HEK293T (cell line): ENCODE results near the gene ACSF3.

Source experiments
- CTCF ChIA-PET: fragments of 350-600 bp; formaldehyde crosslinking; extraction: SDS; loops from one replicate; lab custom pipeline; 2021; ENCODE audit warnings: antibody characterized with exemption, inconsistent platforms; lab: Yijun Ruan, JAX
- POLR2A ChIA-PET: fragments of 350-600 bp; formaldehyde crosslinking; extraction: SDS; loops from one replicate; lab custom pipeline; 2020; ENCODE audit warnings: antibody characterized with exemption, inconsistent platforms; lab: Yijun Ruan, JAX
- DNase-seq: peaks from one replicate; pipeline ENCODE4 v3.0.0; 2012; ENCODE audit warnings: mixed read lengths; ENCODE audit errors: extremely low spot score
- ARNT ChIP-seq: fragments of 450-650 bp; IDR thresholded peaks from 2 replicates; pipeline ENCODE4 v1.6.1; 2017; ENCODE audit warnings: mild to moderate bottlenecking
- BHLHE40 ChIP-seq: fragments of 450-650 bp; IDR thresholded peaks from 2 replicates; pipeline ENCODE4 v1.6.1; 2016; ENCODE audit warnings: mild to moderate bottlenecking, moderate library complexity, borderline replicate concordance
- CTBP1 ChIP-seq: fragments of 450-650 bp; IDR thresholded peaks from 2 replicates; pipeline ENCODE4 v1.6.1; 2016; ENCODE audit warnings: borderline replicate concordance
- ELF4 ChIP-seq: fragments of 450-650 bp; IDR thresholded peaks from 2 replicates; pipeline ENCODE4 v1.6.1; 2017; ENCODE audit warnings: antibody characterized with exemption
- FOXA1 ChIP-seq: fragments of 450-650 bp; IDR thresholded peaks from 2 replicates; pipeline ENCODE4 v1.6.1; 2016; ENCODE audit warnings: mild to moderate bottlenecking
- FOXK2 ChIP-seq: fragments of 450-650 bp; IDR thresholded peaks from 2 replicates; pipeline ENCODE4 v1.6.1; 2016; ENCODE audit warnings: mild to moderate bottlenecking
- FOXM1 ChIP-seq: fragments of 450-650 bp; IDR thresholded peaks from 2 replicates; pipeline ENCODE4 v1.6.1; 2017; ENCODE audit warnings: mild to moderate bottlenecking, borderline replicate concordance
- HDGF ChIP-seq: fragments of 450-650 bp; IDR thresholded peaks from 2 replicates; pipeline ENCODE4 v1.6.1; 2017; ENCODE audit warnings: antibody characterized with exemption, borderline replicate concordance
- L3MBTL2 ChIP-seq: fragments of 450-650 bp; conservative IDR thresholded peaks from 2 replicates; pipeline ENCODE4 v1.6.1; 2016; ENCODE audit warnings: mild to moderate bottlenecking
- LEF1 ChIP-seq: fragments of 450-650 bp; IDR thresholded peaks from 2 replicates; pipeline ENCODE4 v1.6.1; 2017; ENCODE audit warnings: mild to moderate bottlenecking, borderline replicate concordance
- NFRKB ChIP-seq: fragments of 450-650 bp; IDR thresholded peaks from 2 replicates; pipeline ENCODE4 v1.6.1; 2016; ENCODE audit warnings: mild to moderate bottlenecking, moderate library complexity
- SP1 ChIP-seq: fragments of 450-650 bp; IDR thresholded peaks from 2 replicates; pipeline ENCODE4 v1.6.1; 2017
- SUZ12 ChIP-seq: fragments of 450-650 bp; IDR thresholded peaks from 2 replicates; pipeline ENCODE4 v1.6.1; 2016; ENCODE audit warnings: mild to moderate bottlenecking
- TARDBP ChIP-seq: fragments of 450-650 bp; IDR thresholded peaks from 2 replicates; pipeline ENCODE4 v1.6.1; 2016
- ZNF384 ChIP-seq: fragments of 450-650 bp; IDR thresholded peaks from 2 replicates; pipeline ENCODE4 v1.6.1; 2016
- TF ChIP-seq, protein P1 (sequence below): fragments of 450-650 bp; IDR thresholded peaks from 2 replicates; pipeline ENCODE4 v1.6.1; 2016

ACSF3 gene

DNA sequence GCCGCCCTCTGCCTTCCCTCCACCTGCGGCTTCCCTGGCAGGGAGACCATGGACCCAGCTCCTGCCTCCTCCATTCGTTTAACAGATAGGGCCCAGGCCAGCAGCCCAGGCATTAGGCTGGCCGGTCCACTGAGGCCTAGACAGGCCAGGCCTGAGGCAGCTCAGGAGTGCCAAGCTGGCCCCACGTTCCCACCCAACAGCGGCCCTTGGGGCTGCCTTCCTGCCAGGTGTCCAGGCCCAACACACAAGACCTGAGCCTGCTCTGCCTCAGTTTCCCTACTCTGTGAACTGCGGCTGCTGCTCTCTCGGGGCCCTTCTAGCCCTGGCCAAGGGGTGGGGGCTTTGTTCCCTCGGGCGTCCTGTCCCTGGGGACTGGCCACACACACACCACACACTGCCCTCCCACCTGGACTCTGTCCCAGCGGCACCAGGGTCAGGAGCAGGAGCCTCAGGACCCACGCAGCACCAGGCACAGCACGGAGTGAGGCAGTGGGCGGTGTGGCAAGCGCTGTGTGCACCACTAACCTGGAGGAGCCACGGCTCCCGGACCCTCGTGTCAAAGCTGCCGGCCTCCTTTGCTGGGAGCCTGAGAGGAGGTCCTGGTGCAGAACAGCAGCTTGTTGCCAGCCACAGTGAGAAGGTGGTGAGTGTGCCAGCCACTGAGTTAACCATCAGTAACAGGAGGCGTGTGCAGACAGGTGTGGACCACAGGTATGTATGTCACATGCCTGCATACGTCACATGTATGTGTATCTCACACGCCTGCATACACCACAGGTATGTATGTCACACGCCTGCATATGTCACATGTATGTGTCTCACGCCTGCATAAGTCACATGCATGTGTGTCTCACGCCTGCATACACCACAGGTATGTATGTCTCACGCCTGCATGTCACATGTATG, 63.3 kb downstream of the ACSF3 start:
- ChIA-PET POLR2A (interaction anchor here (0.8 kb wide), 1 partner anchor 10 kb away, joined by 4 read pairs; no protein-coding TSS in a partner anchor), CTCF (interaction anchor here (1.3 kb wide), 1 partner anchor 10 kb away, joined by 3 read pairs; no protein-coding TSS in a partner anchor)
- DNase-seq: no peak
- no peak for TF ChIP-seq FOXM1
- no peak for TF ChIP-seq SUZ12
- TF ChIP-seq HDGF: no peak
- TF ChIP-seq CTBP1: no peak
- TF ChIP-seq, protein P1, sequence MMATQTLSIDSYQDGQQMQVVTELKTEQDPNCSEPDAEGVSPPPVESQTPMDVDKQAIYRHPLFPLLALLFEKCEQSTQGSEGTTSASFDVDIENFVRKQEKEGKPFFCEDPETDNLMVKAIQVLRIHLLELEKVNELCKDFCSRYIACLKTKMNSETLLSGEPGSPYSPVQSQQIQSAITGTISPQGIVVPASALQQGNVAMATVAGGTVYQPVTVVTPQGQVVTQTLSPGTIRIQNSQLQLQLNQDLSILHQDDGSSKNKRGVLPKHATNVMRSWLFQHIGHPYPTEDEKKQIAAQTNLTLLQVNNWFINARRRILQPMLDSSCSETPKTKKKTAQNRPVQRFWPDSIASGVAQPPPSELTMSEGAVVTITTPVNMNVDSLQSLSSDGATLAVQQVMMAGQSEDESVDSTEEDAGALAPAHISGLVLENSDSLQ: no peak

DNA sequence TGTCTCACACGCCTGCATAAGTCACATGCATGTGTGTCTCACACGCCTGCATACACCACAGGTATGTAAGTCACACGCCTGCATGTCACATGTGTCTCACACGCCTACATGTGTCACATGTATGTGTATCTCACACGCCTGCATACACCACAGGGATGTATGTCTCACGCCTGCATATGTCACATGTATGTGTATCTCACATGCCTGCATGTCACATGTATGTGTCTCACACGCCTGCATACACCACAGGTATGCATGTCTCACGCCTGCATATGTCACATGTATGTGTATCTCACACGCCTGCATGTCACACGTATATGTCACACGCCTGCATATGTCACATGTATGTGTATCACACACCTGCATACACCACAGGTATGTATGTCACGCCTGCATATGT, 64.1 kb downstream of the ACSF3 start:
- no peak for DNase-seq
- TF ChIP-seq SUZ12: no peak
- TF ChIP-seq ZNF384: no peak
- CTCF ChIA-PET: no interaction called here
- POLR2A ChIA-PET: no interaction called here

DNA sequence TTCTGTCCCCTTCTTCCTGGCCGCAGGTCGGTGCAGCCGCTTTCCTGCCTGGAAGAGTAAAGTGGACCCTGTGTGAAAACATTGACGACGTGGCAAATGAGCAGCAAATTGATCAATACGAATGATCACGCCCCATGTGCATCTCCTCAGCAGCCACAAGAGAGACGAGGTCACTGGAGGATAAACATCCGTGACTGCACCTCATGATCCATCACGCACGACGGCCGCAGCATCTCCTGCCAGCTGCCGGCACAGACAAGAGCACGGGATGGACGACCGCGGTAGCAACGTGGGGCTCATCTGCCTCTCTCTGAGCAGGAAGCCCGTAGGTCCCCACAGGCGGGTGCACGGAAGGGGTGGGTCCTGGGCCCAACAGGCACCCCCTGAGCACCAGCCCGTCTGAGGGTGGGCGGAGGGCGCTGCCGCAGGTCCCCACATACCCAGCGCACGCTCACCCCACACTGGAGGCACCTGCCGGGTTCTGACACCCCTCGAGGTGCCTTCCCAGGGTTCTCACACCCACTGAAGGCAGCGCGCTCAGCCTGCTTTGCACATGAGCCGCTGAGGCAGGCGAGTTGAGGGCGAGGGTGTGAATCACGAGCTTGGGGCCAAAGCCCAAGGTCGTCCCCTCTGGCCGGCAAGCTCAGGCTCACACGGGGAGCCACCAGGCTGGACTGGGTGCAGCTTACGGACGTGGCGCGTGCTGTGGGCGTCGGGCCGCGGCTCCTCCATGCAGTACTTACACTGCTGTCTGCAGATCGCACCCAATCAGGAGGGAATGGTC, 65.6 kb downstream of the ACSF3 start:
- TF ChIP-seq CTBP1: no peak
- CTCF ChIA-PET: no interaction called here
- POLR2A ChIA-PET: no interaction called here
- DNase-seq: no peak

DNA sequence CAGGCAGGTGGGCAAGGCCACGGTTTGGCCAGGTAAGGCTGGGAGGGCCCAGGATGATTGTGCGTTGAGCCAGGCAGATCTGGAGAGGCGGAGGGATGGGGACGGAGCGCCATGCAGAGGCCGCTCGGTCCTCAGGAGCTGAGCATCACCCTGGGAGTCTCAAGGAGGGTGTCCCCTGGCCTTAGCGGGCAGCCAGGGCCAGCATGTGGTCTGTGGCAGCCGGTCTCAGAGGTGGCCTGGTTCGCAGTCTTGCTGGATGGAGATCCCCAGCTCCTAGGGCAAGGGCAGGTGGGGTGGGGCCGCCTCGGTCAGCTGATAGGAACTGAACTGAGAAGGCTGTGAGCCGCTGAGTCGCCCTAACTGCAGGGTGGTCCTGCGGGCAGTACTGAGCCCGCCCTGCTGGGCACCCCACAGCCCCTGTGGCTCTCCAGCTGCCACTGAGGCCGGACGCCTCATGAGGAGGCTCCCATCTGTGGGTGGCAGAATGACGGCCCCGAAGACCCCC, 66.2 kb downstream of the ACSF3 start:
- ChIA-PET CTCF (no interaction called here), POLR2A (no interaction called here)
- TF ChIP-seq ELF4 (no peak), FOXA1 (no peak), SP1 (no peak), HDGF (no peak), FOXM1 (no peak), NFRKB (no peak), CTBP1 (no peak), ARNT (no peak), ZNF384 (no peak), SUZ12 (no peak), TARDBP (no peak), FOXK2 (no peak), BHLHE40 (no peak), LEF1 (no peak), L3MBTL2 (no peak)
- TF ChIP-seq, protein P1: no peak
- DNase-seq: no peak

DNA sequence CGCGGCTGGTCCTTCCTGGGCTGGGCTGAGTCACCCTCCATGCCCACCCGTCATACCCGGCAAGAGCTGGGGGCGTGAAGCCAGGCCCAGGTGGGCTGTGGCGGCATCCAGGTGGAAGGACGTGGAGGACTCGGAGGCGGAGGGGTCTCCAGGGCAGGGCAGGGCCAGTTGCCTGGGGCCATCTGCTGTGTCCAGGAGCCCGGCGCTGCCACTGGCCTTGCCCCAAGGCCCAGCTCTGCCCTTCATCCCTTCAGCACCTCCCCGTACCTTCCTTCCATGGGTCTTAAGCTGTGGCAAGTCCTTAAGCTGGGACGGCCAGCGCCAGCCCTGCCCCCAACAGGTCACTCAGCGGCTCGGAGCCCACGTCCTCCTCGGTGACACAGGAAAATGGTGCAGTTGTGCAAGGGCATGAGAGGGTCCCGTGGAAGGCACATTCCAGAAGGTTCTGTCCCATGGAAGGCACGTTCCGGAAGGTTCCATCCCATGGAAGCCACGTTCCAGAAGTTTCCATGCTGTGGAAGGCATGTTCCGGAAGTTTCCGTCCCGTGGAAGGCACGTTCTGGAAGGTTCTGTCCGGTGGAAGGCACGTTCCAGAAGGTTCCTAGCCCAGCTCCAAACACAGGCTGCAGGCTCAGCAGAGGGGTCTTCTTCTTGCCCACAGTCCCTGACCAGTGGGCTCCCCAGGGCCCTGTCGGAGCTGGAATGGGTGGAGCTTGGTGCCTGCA, 67.5 kb downstream of the ACSF3 start:
- DNase-seq: no peak
- ChIA-PET CTCF (no interaction called here), POLR2A (no interaction called here)
- TF ChIP-seq LEF1 (no peak), ARNT (no peak), FOXA1 (no peak), NFRKB (no peak), FOXK2 (no peak), ELF4 (no peak), CTBP1 (no peak), HDGF (no peak), L3MBTL2 (no peak), BHLHE40 (no peak), SP1 (no peak), TARDBP (no peak), SUZ12 (no peak), ZNF384 (no peak), FOXM1 (no peak)
- TF ChIP-seq, protein P1: no peak
